ENCODE results near the gene MTERF1. TPM values are rescaled to one million over a fixed set of nuclear protein-coding genes. Genes with fewer than 3 reads are reported as not detected.

MTERF1 gene
- total RNA-seq, result 10 to 100 TPM; 18.0 to 19.1 TPM

DNA sequence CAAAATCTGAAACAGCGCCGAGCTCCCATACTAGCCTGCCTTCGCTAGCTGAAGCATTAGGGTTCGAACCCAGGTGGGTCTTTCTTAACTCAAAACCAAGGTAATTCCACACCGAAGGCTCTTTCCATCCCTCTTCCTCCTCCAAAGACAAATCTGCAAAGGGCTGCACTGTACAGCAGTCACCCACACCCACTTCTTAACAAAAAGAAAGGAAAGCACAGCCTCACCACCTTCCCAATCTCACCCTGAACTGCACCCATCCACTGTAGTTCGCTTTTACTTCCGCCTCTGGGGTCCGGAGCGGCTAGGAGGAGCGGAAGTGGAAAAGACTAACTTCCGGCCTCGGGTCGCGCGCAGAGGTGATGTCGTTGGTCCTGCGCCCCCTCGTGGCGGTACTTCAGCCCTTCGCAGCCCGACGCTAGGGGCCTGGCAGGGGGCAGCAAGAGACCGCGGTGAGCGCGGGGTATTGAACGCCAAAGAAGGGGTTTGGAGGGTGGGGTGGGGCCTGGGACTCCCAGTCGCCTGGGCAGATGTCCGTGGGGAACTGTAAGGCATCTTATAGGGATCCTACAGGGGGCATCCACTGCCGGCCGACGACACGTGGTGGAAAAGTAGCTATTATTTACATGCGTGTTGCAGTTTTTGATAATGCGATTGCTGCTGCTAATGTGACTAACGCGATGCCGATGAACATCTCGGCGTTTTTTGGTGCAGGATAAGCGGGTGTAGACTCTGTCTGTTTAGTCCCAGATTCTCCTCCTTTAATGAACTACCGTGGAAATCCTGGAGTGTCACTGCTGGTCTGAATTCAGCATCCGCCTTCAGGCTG lies at the start of gene MTERF1:
TSS of gene MTERF1 (minus strand) at position 290 of the 829 bp plus-strand sequence. CDS start 619 bp downstream, outside the sequence.

Other genes with a start within 250 kb of the MTERF1 start
- gene AKAP9, start 60.2 kb upstream of the MTERF1 start, total RNA-seq, result 10 to 100 TPM; 40.6 to 45.7 TPM

Data from activated naive CD4-positive, alpha-beta T cell treated with anti-CD3 and anti-CD28 coated beads, Interleukin-2, amount 10 ng/mL, durations not matched to agents 5 hours and 36 hours (primary cell).